Activated naive CD4-positive, alpha-beta T cell treated with anti-CD3 and anti-CD28 coated beads, Interleukin-2, amount 50 U/mL, for 16 hours (primary cell): ENCODE data around the gene FLT3LG.

ENCODE experiments used
- DNase-seq: peaks from one replicate; pipeline ENCODE4 v3.0.0-alpha.2; 2020

FLT3LG gene

GRCh38 chr19:49520705-49521319 lies 46.8 kb downstream of the FLT3LG start:
- no peak for DNase-seq

DNA sequence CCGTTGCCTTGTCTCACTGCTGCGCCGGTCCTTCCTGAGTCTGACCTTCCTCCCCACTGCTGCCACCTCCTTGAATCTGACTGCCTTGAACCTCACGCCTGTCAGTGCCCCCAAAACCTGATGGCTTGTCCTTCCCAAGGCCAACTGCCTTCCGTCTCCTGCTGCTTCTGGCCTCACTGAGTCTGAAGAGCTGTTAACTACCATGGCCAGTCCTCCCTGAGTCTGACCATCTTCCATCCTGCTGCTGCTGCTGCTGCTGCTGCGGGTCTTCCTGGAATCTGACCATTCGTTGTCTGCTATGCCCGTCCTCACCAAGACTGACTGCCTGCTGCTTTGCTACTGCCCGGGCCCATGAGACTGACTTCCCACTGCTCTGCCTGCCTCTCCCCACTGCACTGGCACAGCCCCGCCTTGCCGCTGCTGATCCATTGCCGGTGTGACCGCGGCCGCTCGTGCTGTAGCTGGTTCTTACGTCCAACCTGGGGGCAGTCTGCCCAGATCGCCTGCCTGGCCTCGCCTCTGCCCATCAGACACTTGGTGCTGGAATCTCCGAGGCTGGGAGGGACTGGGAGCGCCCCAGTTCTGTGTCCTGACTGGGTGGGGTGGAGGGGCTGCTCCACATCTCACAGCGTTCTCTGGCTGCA lies 50.9 kb downstream of the FLT3LG start:
- DNase-seq, result no peak

DNA sequence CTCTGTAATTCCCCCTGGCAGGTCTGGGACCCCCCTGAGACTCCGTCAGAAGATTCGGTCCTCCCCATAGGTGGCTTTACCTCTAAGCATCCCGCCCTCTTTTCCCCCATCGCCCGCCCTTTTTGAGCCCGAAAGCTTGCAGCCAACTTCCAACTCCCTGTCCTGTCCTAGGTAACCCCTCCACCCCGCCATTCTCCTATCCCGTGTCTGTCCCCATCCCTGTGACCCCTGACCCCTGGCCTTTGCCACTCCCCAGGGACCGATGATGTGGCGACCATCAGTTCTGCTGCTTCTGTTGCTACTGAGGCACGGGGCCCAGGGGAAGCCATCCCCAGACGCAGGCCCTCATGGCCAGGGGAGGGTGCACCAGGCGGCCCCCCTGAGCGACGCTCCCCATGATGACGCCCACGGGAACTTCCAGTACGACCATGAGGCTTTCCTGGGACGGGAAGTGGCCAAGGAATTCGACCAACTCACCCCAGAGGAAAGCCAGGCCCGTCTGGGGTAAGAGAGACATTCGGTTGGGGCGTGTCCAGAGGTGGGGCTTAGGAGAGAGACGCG lies 54.3 kb downstream of the FLT3LG start:
- no peak for DNase-seq

GRCh38 chr19:49530708-49531107 lies 56.7 kb downstream of the FLT3LG start:
- no peak for DNase-seq

- DNase-seq, result peak; percentile 87
Measured at GRCh38 chr19:49533551-49534488, 59.8 kb downstream of the FLT3LG start.

GRCh38 chr19:49534632-49535385 lies 60.8 kb downstream of the FLT3LG start:
- no peak for DNase-seq
